Activated T-cell treated with anti-CD3 and anti-CD28 coated beads, Interleukin-2, amount 50 U/mL, for 1 hour (primary cell): ENCODE data around the gene NHS.
A peak's percentile ranks its signal among the peaks of the same experiment; 100 is the strongest.

Experiments
- DNase-seq: peaks from one replicate; pipeline ENCODE4 v3.0.0-alpha.2; 2020

Gene NHS

GRCh38 chrX:17633546-17633945 is 258.5 kb downstream of the NHS start:
- no peak for DNase-seq

GRCh38 chrX:17634542-17635207 is 259.7 kb downstream of the NHS start:
- no peak for DNase-seq

- DNase-seq: no peak
Observed at GRCh38 chrX:17635231-17635630, 260.2 kb downstream of the NHS start.

- DNase-seq: no peak
Observed at GRCh38 chrX:17637235-17637634, 262.2 kb downstream of the NHS start.

GRCh38 chrX:17638731-17639130 is 263.7 kb downstream of the NHS start:
- DNase-seq: no peak

- no peak for DNase-seq
Observed at GRCh38 chrX:17642891-17643290, 267.9 kb downstream of the NHS start.

- no peak for DNase-seq
Observed at GRCh38 chrX:17643528-17643927, 268.5 kb downstream of the NHS start.

GRCh38 chrX:17644001-17644400 is 269.0 kb downstream of the NHS start:
- no peak for DNase-seq

- DNase-seq: peak; percentile 34
Observed at GRCh38 chrX:17654116-17654515, 279.1 kb downstream of the NHS start.

GRCh38 chrX:17655211-17656034 is 280.4 kb downstream of the NHS start:
- DNase-seq: no peak

- no peak for DNase-seq
Observed at GRCh38 chrX:17656035-17656418, 281.0 kb downstream of the NHS start.

GRCh38 chrX:17656556-17656955 is 281.6 kb downstream of the NHS start:
- no peak for DNase-seq

GRCh38 chrX:17662391-17662790 is 287.4 kb downstream of the NHS start:
- no peak for DNase-seq

- no peak for DNase-seq
Observed at GRCh38 chrX:17668929-17669328, 293.9 kb downstream of the NHS start.

- DNase-seq: no peak
Observed at GRCh38 chrX:17669458-17669857, 294.5 kb downstream of the NHS start.

GRCh38 chrX:17669891-17670290 is 294.9 kb downstream of the NHS start:
- DNase-seq: no peak

- no peak for DNase-seq
Observed at GRCh38 chrX:17670874-17671273, 295.9 kb downstream of the NHS start.

GRCh38 chrX:17674601-17675000 is 299.6 kb downstream of the NHS start:
- no peak for DNase-seq

GRCh38 chrX:17679261-17679660 is 304.3 kb downstream of the NHS start:
- DNase-seq: no peak

GRCh38 chrX:17679820-17680219 is 304.8 kb downstream of the NHS start:
- no peak for DNase-seq

GRCh38 chrX:17680732-17681413 is 305.9 kb downstream of the NHS start:
- no peak for DNase-seq

GRCh38 chrX:17682259-17682658 is 307.3 kb downstream of the NHS start:
- no peak for DNase-seq

- no peak for DNase-seq
Observed at GRCh38 chrX:17685026-17685425, 310.0 kb downstream of the NHS start.

- no peak for DNase-seq
Observed at GRCh38 chrX:17687648-17688047, 312.6 kb downstream of the NHS start.
